ENCODE data around the gene TUBB2B.
"Not testable (repeated sequence)": the region's sequence is repeated elsewhere in the genome, so short reads cannot be mapped to it uniquely, and the experiment has no call there.

The TUBB2B gene

GRCh38 chr6:3188262-3188661, 39.2 kb downstream of the TUBB2B start:
- no peak overlapping the region for H2AFZ ChIP-seq (ENCODE audit: low read depth, low read length)
- H3K9me3 ChIP-seq (ENCODE audit: insufficient read depth, low read length), result no peaks in the 10 kb centered on the region
- no peak overlapping the region for H3K9ac ChIP-seq (ENCODE audit: low read length)
- TF ChIP-seq EZH2phosphoT487 (IDR thresholded peaks at IDR 0.05; ENCODE audit: low read depth) (no peak), CTCF (IDR thresholded peaks at IDR 0.05; ENCODE audit: low read depth, low read length) (no peak)
- no peaks in the 10 kb centered on the region for H3K79me2 ChIP-seq (ENCODE audit: low read length)
- peaks cover 20% of the 10 kb centered on the region for H3K4me1 ChIP-seq (ENCODE audit: low read length)
- H3K36me3 ChIP-seq (replicated peaks; ENCODE audit: low read depth, low read length), result no peaks in the 10 kb centered on the region
- H4K20me1 ChIP-seq (ENCODE audit: insufficient read depth, low read length), result no peaks in the 10 kb centered on the region
- H3K27me3 ChIP-seq (ENCODE audit: low read depth, low read length), result no peaks in the 10 kb centered on the region
- no peak overlapping the region for H3K4me2 ChIP-seq (ENCODE audit: low read length)
- no peak overlapping the region for H3K4me3 ChIP-seq (ENCODE audit: low read length)
- no peak overlapping the region for H3K27ac ChIP-seq (ENCODE audit: low read length)

DNA sequence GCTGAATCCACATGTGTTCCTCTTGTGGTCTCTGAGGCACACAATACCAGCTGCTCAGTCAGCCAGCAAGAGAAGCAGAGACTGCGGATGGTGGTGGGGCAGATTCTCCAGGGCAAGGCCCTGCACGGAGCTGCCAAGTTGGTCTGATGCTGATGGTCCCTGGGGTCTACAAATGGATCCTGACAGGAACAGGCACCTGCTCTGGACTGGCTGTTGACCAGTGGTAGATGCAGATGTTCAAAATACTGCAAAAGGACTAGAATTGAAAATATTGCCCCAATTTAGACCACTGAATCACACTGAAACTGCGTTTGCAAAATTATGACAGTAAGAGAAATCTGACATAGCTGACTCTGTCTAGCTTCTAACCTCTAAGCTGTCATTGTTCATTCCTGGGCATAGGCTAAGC, 40.5 kb downstream of the TUBB2B start:
- H3K79me2 ChIP-seq (ENCODE audit: low read length), result no peaks in the 10 kb centered on the region
- H3K4me1 ChIP-seq (ENCODE audit: low read length), result peaks cover 14% of the 10 kb centered on the region
- no peaks in the 10 kb centered on the region for H3K36me3 ChIP-seq (replicated peaks; ENCODE audit: low read depth, low read length)
- TF ChIP-seq CTCF (IDR thresholded peaks at IDR 0.05; ENCODE audit: low read depth, low read length), result no peak
- no peak for TF ChIP-seq EZH2phosphoT487 (IDR thresholded peaks at IDR 0.05; ENCODE audit: low read depth)
- no peak overlapping the region for H3K4me3 ChIP-seq (ENCODE audit: low read length)
- no peaks in the 10 kb centered on the region for H3K9me3 ChIP-seq (ENCODE audit: insufficient read depth, low read length)
- no peak overlapping the region; the same call in 1 of the 2 replicates for H3K27ac ChIP-seq (ENCODE audit: low read length)
- H4K20me1 ChIP-seq (ENCODE audit: insufficient read depth, low read length), result no peaks in the 10 kb centered on the region
- no peak overlapping the region for H2AFZ ChIP-seq (ENCODE audit: low read depth, low read length)
- no peaks in the 10 kb centered on the region for H3K27me3 ChIP-seq (ENCODE audit: low read depth, low read length)
- peak overlapping the region; percentile 21 for H3K4me2 ChIP-seq (ENCODE audit: low read length)
- no peak overlapping the region for H3K9ac ChIP-seq (ENCODE audit: low read length)

DNA sequence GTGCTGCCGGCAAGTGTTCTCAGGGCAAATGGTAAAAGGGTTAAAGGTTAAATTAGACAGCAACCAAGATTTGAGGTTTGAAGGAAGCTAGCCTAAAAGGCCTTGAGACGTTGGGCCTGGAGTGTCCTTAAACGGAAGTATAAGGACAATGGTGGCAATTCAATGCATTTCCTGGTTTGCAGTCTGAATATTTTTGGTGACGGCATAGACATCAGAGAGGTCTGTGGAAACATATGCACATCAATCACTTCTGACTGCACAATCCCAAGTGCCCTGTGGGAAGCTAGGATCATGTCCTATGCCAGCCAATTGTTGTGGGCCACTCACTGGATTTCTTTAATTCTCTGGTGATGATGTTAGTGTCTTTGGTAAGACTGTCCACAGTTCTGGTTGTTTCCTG, 44.4 kb downstream of the TUBB2B start:
- Histone ChIP-seq H3K4me2 (ENCODE audit: low read length) (no peak overlapping the region), H3K27ac (ENCODE audit: low read length) (no peak overlapping the region), H2AFZ (ENCODE audit: low read depth, low read length) (no peak overlapping the region), H3K9ac (ENCODE audit: low read length) (no peak overlapping the region), H4K20me1 (ENCODE audit: insufficient read depth, low read length) (no peaks in the 10 kb centered on the region), H3K4me1 (ENCODE audit: low read length) (peaks cover 14% of the 10 kb centered on the region), H3K9me3 (ENCODE audit: insufficient read depth, low read length) (no peaks in the 10 kb centered on the region), H3K4me3 (ENCODE audit: low read length) (no peak overlapping the region), H3K27me3 (ENCODE audit: low read depth, low read length) (peaks cover 4% of the 10 kb centered on the region; the same call in 1 of the 2 replicates), H3K36me3 (replicated peaks; ENCODE audit: low read depth, low read length) (no peaks in the 10 kb centered on the region), H3K79me2 (ENCODE audit: low read length) (no peaks in the 10 kb centered on the region)
- no peak for TF ChIP-seq EZH2phosphoT487 (IDR thresholded peaks at IDR 0.05; ENCODE audit: low read depth)
- TF ChIP-seq CTCF (IDR thresholded peaks at IDR 0.05; ENCODE audit: low read depth, low read length), result no peak

GRCh38 chr6:3181105-3181504, 46.3 kb downstream of the TUBB2B start:
- Histone ChIP-seq H3K79me2 (ENCODE audit: low read length) (no peaks in the 10 kb centered on the region), H3K36me3 (replicated peaks; ENCODE audit: low read depth, low read length) (no peaks in the 10 kb centered on the region), H3K9me3 (ENCODE audit: insufficient read depth, low read length) (no peaks in the 10 kb centered on the region), H3K27ac (ENCODE audit: low read length) (no peak overlapping the region), H4K20me1 (ENCODE audit: insufficient read depth, low read length) (no peaks in the 10 kb centered on the region), H3K4me1 (ENCODE audit: low read length) (no peaks in the 10 kb centered on the region), H2AFZ (ENCODE audit: low read depth, low read length) (no peak overlapping the region), H3K4me3 (ENCODE audit: low read length) (no peak overlapping the region), H3K27me3 (ENCODE audit: low read depth, low read length) (peaks cover 4% of the 10 kb centered on the region; the same call in 1 of the 2 replicates), H3K4me2 (ENCODE audit: low read length) (no peak overlapping the region), H3K9ac (ENCODE audit: low read length) (no peak overlapping the region)
- no peak for TF ChIP-seq CTCF (IDR thresholded peaks at IDR 0.05; ENCODE audit: low read depth, low read length)
- no peak for TF ChIP-seq EZH2phosphoT487 (IDR thresholded peaks at IDR 0.05; ENCODE audit: low read depth)

DNA sequence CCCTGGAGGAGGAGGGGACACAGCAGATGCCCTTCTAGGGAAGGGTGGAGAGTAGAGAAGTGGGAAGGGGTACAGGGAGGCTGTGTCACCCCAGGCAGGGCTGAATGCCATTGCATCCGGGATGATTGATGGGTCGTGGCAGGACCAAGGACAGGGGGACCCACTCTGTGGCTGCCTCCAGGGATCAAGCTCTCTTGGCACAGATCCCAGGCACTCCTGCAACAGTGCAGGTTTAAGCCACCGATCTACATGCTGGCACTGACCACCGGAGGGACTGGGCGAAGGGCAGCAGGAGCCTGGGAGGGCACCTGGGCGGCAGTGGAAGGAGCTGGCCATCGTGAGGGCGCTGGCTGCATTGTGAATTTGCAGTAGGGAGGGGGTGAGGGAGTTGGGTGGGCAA, 47.5 kb downstream of the TUBB2B start:
- H3K9ac ChIP-seq (ENCODE audit: low read length); H3K36me3 ChIP-seq (replicated peaks; ENCODE audit: low read depth, low read length); H2AFZ ChIP-seq (ENCODE audit: low read depth, low read length); H3K4me1 ChIP-seq (ENCODE audit: low read length); H3K4me3 ChIP-seq (ENCODE audit: low read length); H4K20me1 ChIP-seq (ENCODE audit: insufficient read depth, low read length); H3K27me3 ChIP-seq (ENCODE audit: low read depth, low read length); H3K4me2 ChIP-seq (ENCODE audit: low read length); H3K27ac ChIP-seq (ENCODE audit: low read length); H3K9me3 ChIP-seq (ENCODE audit: insufficient read depth, low read length); H3K79me2 ChIP-seq (ENCODE audit: low read length): not testable (repeated sequence)

DNA sequence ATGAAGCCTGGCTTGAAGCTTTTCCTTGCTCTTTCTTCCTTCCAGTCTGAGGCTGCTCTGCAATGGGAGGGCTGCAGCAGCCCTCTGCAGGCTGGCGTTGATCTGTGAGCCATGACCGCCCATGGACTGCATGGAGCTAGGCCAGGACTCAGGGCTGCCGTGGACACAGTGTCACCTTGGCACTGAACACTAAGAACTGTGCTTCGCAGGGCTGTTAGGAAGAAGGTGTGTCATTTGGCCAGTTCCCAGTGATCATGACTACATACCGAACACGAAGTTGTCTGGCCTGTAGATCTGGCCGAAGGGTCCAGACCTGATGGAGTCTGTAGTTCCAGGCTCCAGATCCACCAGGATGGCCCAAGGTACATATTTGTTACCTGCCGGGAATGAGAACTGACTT, 48.8 kb downstream of the TUBB2B start:
- not testable (repeated sequence) for H2AFZ ChIP-seq (ENCODE audit: low read depth, low read length); H3K9ac ChIP-seq (ENCODE audit: low read length); H4K20me1 ChIP-seq (ENCODE audit: insufficient read depth, low read length); H3K9me3 ChIP-seq (ENCODE audit: insufficient read depth, low read length); H3K4me3 ChIP-seq (ENCODE audit: low read length); H3K27me3 ChIP-seq (ENCODE audit: low read depth, low read length); H3K4me2 ChIP-seq (ENCODE audit: low read length); H3K4me1 ChIP-seq (ENCODE audit: low read length); H3K27ac ChIP-seq (ENCODE audit: low read length); H3K36me3 ChIP-seq (replicated peaks; ENCODE audit: low read depth, low read length); H3K79me2 ChIP-seq (ENCODE audit: low read length)
